Measurements from ENCODE around the gene NOL3. TPM values are rescaled to one million over a fixed set of nuclear protein-coding genes. Genes with fewer than 3 reads are reported as not detected.

NOL3 gene
- total and polyA plus RNA-seq, 9 of the 15 experiments (the other 6 are each of a cell fraction or from before 2014, with no cell fraction given) = 0.45 to 14.0 (median 5.4) TPM

- TF ChIP-seq, protein P1, sequence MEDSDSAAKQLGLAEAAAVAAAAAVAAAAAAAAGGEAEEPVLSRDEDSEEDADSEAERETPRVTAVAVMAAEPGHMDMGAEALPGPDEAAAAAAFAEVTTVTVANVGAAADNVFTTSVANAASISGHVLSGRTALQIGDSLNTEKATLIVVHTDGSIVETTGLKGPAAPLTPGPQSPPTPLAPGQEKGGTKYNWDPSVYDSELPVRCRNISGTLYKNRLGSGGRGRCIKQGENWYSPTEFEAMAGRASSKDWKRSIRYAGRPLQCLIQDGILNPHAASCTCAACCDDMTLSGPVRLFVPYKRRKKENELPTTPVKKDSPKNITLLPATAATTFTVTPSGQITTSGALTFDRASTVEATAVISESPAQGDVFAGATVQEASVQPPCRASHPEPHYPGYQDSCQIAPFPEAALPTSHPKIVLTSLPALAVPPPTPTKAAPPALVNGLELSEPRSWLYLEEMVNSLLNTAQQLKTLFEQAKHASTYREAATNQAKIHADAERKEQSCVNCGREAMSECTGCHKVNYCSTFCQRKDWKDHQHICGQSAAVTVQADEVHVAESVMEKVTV (CRISPR knock-in tag; IDR thresholded peaks at IDR 0.05) = no peak
- peak; percentile 82 for TF ChIP-seq VEZF1 (CRISPR knock-in tag; IDR thresholded peaks at IDR 0.05)
- TF ChIP-seq NONO (IDR thresholded peaks at IDR 0.05; ENCODE audit: low read depth in 2 of 2, low read length in 1 of 2) = peak in 1 of 2 experiments; percentile 66; a peak in 2 of 4 replicates
- no peak for TF ChIP-seq SRSF7 (optimal IDR thresholded peaks at IDR 0.05; ENCODE audit: low read depth, low read length)
- TF ChIP-seq ZNF282 (CRISPR knock-in tag; IDR thresholded peaks at IDR 0.05) = 0 out of 2 replicates have a peak, but pooled peaks have one; percentile 34
- TF ChIP-seq, protein P2, sequence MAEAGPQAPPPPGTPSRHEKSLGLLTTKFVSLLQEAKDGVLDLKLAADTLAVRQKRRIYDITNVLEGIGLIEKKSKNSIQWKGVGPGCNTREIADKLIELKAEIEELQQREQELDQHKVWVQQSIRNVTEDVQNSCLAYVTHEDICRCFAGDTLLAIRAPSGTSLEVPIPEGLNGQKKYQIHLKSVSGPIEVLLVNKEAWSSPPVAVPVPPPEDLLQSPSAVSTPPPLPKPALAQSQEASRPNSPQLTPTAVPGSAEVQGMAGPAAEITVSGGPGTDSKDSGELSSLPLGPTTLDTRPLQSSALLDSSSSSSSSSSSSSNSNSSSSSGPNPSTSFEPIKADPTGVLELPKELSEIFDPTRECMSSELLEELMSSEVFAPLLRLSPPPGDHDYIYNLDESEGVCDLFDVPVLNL (CRISPR knock-in tag; IDR thresholded peaks at IDR 0.05; ENCODE audit: low read depth) = no peak
- no peak for TF ChIP-seq XRCC5 (IDR thresholded peaks at IDR 0.05; ENCODE audit: low read depth, low read length)
- TF ChIP-seq RBM22 (IDR thresholded peaks at IDR 0.05; ENCODE audit: low read depth, low read length, poor library complexity, severe bottlenecking) = no peak
- no peak for TF ChIP-seq MCM2 (IDR thresholded peaks at IDR 0.05; ENCODE audit: low read depth)
- no peak for TF ChIP-seq KLF6 (CRISPR knock-in tag; IDR thresholded peaks at IDR 0.05; ENCODE audit: borderline replicate concordance)
- no peak for TF ChIP-seq BRD9 (IDR thresholded peaks at IDR 0.05; ENCODE audit: low read depth, partially characterized antibody)
- no peak for TF ChIP-seq ELK3 (CRISPR knock-in tag; IDR thresholded peaks at IDR 0.05)
- TF ChIP-seq MECOM (CRISPR knock-in tag; IDR thresholded peaks at IDR 0.05) = no peak
- no peak for TF ChIP-seq ZFP30 (CRISPR knock-in tag; IDR thresholded peaks at IDR 0.05; ENCODE audit: borderline replicate concordance)
- no peak for TF ChIP-seq MIER1 (IDR thresholded peaks at IDR 0.05; ENCODE audit: low read depth)
- no peak for TF ChIP-seq PTRF (tag; IDR thresholded peaks at IDR 0.05)
- TF ChIP-seq CHCHD3 (CRISPR knock-in tag; IDR thresholded peaks at IDR 0.05) = no peak
- TF ChIP-seq SNRNP70 (optimal IDR thresholded peaks at IDR 0.05; ENCODE audit: low read depth, low read length) = no peak
- TF ChIP-seq ZNF699 (CRISPR knock-in tag; IDR thresholded peaks at IDR 0.05; ENCODE audit: insufficient replicate concordance) = no peak
- no peak for TF ChIP-seq PHTF2 (CRISPR knock-in tag; IDR thresholded peaks at IDR 0.05)
- no peak for TF ChIP-seq ZNF696 (CRISPR knock-in tag; conservative IDR thresholded peaks at IDR 0.05)
- no peak for TF ChIP-seq CBFA2T2 (conservative IDR thresholded peaks at IDR 0.05)
- no peak for TF ChIP-seq KLF13 (tag; IDR thresholded peaks at IDR 0.05; ENCODE audit: borderline replicate concordance, low read depth)
- no peak for TF ChIP-seq ZNF644 (tag; IDR thresholded peaks at IDR 0.05; ENCODE audit: low read depth)
- no peak for TF ChIP-seq SREBF2 (CRISPR knock-in tag; IDR thresholded peaks at IDR 0.05)
Measured at GRCh38 chr16:67164599-67165061, 5.7 kb upstream of the NOL3 start, which contains the start of gene HSF4 (continued).
